Fibroblast of lung (primary cell): ENCODE data around the gene CACNA1A. TPM values are rescaled to one million over a fixed set of nuclear protein-coding genes. Genes with fewer than 3 reads are reported as not detected.

Experiments used
- DNase-seq, 2 donors: peaks; one replicate each; pipeline versions ENCODE4 v3.0.0 to v3.0.0-alpha.2; 2010; ENCODE audit warnings: low read depth in 2 of 2
- H2AFZ ChIP-seq: 2 replicates; pipeline ENCODE4 v1.5.1; 2012; ENCODE audit warnings: low read length, control low read depth, inconsistent platforms
- H3K27ac ChIP-seq: 2 replicates; pipeline ENCODE4 v1.5.1; 2011; ENCODE audit warnings: low read length, control low read depth; ENCODE audit not compliant: insufficient read depth
- H3K27me3 ChIP-seq: 2 replicates; pipeline ENCODE4 v1.5.1; 2011; ENCODE audit warnings: mild to moderate bottlenecking, low read length; ENCODE audit not compliant: control insufficient read depth, insufficient read depth
- H3K36me3 ChIP-seq: 2 replicates; pipeline ENCODE4 v1.5.1; 2011; ENCODE audit warnings: low read length; ENCODE audit not compliant: control insufficient read depth, insufficient read depth
- H3K4me1 ChIP-seq: 2 replicates; pipeline ENCODE4 v1.5.1; 2011; ENCODE audit warnings: low read length; ENCODE audit not compliant: control insufficient read depth, insufficient read depth; ENCODE audit errors: extremely low read depth
- H3K4me2 ChIP-seq: 2 replicates; pipeline ENCODE4 v1.5.1; 2011; ENCODE audit warnings: low read length, control low read depth; ENCODE audit not compliant: insufficient read depth; ENCODE audit errors: extremely low read depth
- H3K4me3 ChIP-seq, 4 experiments: fragments of 200-600 bp in 1 of 4; sonication (generic) in 1 of 4; replicated peaks in 1 of 4; 2 replicates each; pipeline ENCODE4 v1.5.1; 2011 to 2016; ENCODE audit warnings: low read length in 4 of 4, low read depth in 3 of 4, mild to moderate bottlenecking in 3 of 4, control low read depth in 2 of 4, inconsistent platforms in 1 of 4, mixed read lengths in 1 of 4; ENCODE audit not compliant: insufficient read depth in 1 of 4; ENCODE audit errors: control extremely low read depth in 1 of 4
- H3K79me2 ChIP-seq: 2 replicates; pipeline ENCODE4 v1.5.1; 2012; ENCODE audit warnings: mild to moderate bottlenecking, low read length, inconsistent platforms; ENCODE audit not compliant: control insufficient read depth, insufficient read depth
- H3K9ac ChIP-seq: 2 replicates; pipeline ENCODE4 v1.5.1; 2011; ENCODE audit warnings: mild to moderate bottlenecking, low read length, control low read depth; ENCODE audit not compliant: insufficient read depth
- H3K9me3 ChIP-seq: 2 replicates; pipeline ENCODE4 v1.5.1; 2012; ENCODE audit warnings: low read depth, low read length; ENCODE audit not compliant: control insufficient read depth, insufficient read depth
- H4K20me1 ChIP-seq: 2 replicates; pipeline ENCODE4 v1.5.1; 2011; ENCODE audit warnings: low read length; ENCODE audit not compliant: control insufficient read depth, insufficient read depth; ENCODE audit errors: extremely low read depth
- CTCF ChIP-seq, 2 donors: IDR thresholded peaks in 1 of 2; conservative IDR thresholded peaks in 1 of 2; 1 replicate in 1 of 2; 2 replicates in 1 of 2; pipeline ENCODE4 v1.5.1; 2011 to 2012; ENCODE audit warnings: low read length in 2 of 2, control low read depth in 1 of 2, inconsistent platforms in 1 of 2, low read depth in 1 of 2, mild to moderate bottlenecking in 1 of 2
- EZH2 ChIP-seq: IDR thresholded peaks from 2 replicates; pipeline ENCODE4 v1.5.1; 2012; ENCODE audit warnings: low read length, control low read depth, mild to moderate bottlenecking; ENCODE audit errors: missing control alignments
- polyA plus RNA-seq, 2 donors: library from polyadenylated mRNA; depleted of rRNA in 1 of 2; stranded (reverse) in 1 of 2; unstranded in 1 of 2; fragments of >200 nt; gene quantifications; 2 replicates each; pipeline ENCODE4 v1.2.1, GENCODE V29; 2011 to 2012; ENCODE audit warnings: missing spikeins in 1 of 2
- total RNA-seq: library from RNA; depleted of rRNA; stranded (reverse); fragments of >200 nt; gene quantifications from 2 replicates; pipeline ENCODE4 v1.2.1, GENCODE V29; 2014

The CACNA1A gene
- total and polyA plus RNA-seq, 2 donors (not counting 1 experiment from before 2014, with no cell fraction given), result 0.96 to 9.7 TPM

GRCh38 chr19:13330285-13330684 lies 176.0 kb downstream of the CACNA1A start:
- Histone ChIP-seq H3K9me3 (no peaks in the 10 kb centered on the region), H3K4me2 (no peak overlapping the region), H3K27me3 (no peaks in the 10 kb centered on the region), H3K79me2 (no peaks in the 10 kb centered on the region), H3K27ac (no peak overlapping the region), H3K4me3 (no peak overlapping the region), H4K20me1 (no peaks in the 10 kb centered on the region), H2AFZ (no peak overlapping the region), H3K9ac (no peak overlapping the region), H3K36me3 (no peaks in the 10 kb centered on the region), H3K4me1 (no peaks in the 10 kb centered on the region)
- no peak for DNase-seq
- TF ChIP-seq EZH2, result no peak

- no peak for TF ChIP-seq CTCF (conservative IDR thresholded peaks at IDR 0.05 in 1 of 2, IDR thresholded peaks at IDR 0.05 in 1 of 2; ENCODE audit: low read depth in 1 of 2, low read length in 2 of 2)
- TF ChIP-seq EZH2, result no peak
- no peak overlapping the region for H3K4me3 ChIP-seq
- H3K27me3 ChIP-seq, result no peaks in the 10 kb centered on the region
- H2AFZ ChIP-seq, result no peak overlapping the region
- H3K4me1 ChIP-seq, result no peaks in the 10 kb centered on the region
- no peak overlapping the region for H3K9ac ChIP-seq
- no peak for DNase-seq
- H3K27ac ChIP-seq, result no peak overlapping the region
- no peaks in the 10 kb centered on the region for H3K79me2 ChIP-seq
- H3K4me2 ChIP-seq, result no peak overlapping the region
- no peaks in the 10 kb centered on the region for H4K20me1 ChIP-seq
- H3K9me3 ChIP-seq, result no peaks in the 10 kb centered on the region
- H3K36me3 ChIP-seq, result no peaks in the 10 kb centered on the region
Measured at GRCh38 chr19:13329766-13330165, 176.5 kb downstream of the CACNA1A start.

GRCh38 chr19:13328241-13328640 lies 178.0 kb downstream of the CACNA1A start:
- H3K4me1 ChIP-seq, result no peaks in the 10 kb centered on the region
- no peak for DNase-seq
- H3K9me3 ChIP-seq, result no peaks in the 10 kb centered on the region
- no peak overlapping the region for H3K4me2 ChIP-seq
- H3K79me2 ChIP-seq, result no peaks in the 10 kb centered on the region
- no peak for TF ChIP-seq EZH2
- no peak overlapping the region for H3K27ac ChIP-seq
- no peaks in the 10 kb centered on the region for H3K27me3 ChIP-seq
- no peak overlapping the region for H3K9ac ChIP-seq
- H3K4me3 ChIP-seq, result no peak overlapping the region
- no peak overlapping the region for H2AFZ ChIP-seq
- H4K20me1 ChIP-seq, result no peaks in the 10 kb centered on the region
- no peaks in the 10 kb centered on the region for H3K36me3 ChIP-seq

GRCh38 chr19:13319526-13319925 lies 186.8 kb downstream of the CACNA1A start:
- Histone ChIP-seq H3K4me1 (no peaks in the 10 kb centered on the region), H3K4me3 (no peak overlapping the region), H3K4me2 (no peak overlapping the region), H2AFZ (no peak overlapping the region), H3K9me3 (no peaks in the 10 kb centered on the region), H3K36me3 (no peaks in the 10 kb centered on the region), H3K79me2 (no peaks in the 10 kb centered on the region), H3K27ac (no peak overlapping the region), H3K9ac (no peak overlapping the region), H3K27me3 (no peaks in the 10 kb centered on the region), H4K20me1 (no peaks in the 10 kb centered on the region)
- DNase-seq, result no peak
- no peak for TF ChIP-seq EZH2
- no peak for TF ChIP-seq CTCF (conservative IDR thresholded peaks at IDR 0.05 in 1 of 2, IDR thresholded peaks at IDR 0.05 in 1 of 2; ENCODE audit: low read depth in 1 of 2, low read length in 2 of 2)
